Stimulated activated CD4-positive, alpha-beta T cell treated with anti-CD3 and anti-CD28 coated beads, Interleukin-2, amount 100 ng/mL, for 48 hours (primary cell): ENCODE data around the gene MYO16.

Experiments
- DNase-seq, 2 donors: peaks; one replicate each; pipeline ENCODE4 v3.0.0-alpha.2; 2020

MYO16 gene

DNA sequence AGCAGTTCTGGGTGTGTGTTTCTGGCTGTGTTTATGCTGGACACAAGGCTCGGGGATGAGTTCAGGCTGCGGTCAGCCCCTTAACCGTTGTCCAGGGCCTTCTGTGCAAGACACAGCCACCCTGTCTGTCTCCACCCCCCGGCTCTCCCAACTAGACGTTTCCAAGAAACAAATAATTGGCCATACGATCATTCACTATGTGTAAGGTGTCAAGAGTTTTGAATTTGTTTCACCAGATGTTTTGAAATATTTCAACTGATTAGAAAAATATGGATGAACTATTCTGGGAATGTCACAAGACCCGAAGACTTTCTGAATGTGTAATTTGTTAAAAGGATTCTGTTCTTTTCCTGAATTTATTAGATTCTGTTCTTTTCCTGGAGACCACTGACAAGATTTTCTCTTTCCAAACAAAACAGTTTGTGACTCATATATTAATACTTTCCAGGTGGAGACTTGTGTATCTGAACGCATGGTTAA lies 318.2 kb downstream of the MYO16 start:
- no peak for DNase-seq

DNA sequence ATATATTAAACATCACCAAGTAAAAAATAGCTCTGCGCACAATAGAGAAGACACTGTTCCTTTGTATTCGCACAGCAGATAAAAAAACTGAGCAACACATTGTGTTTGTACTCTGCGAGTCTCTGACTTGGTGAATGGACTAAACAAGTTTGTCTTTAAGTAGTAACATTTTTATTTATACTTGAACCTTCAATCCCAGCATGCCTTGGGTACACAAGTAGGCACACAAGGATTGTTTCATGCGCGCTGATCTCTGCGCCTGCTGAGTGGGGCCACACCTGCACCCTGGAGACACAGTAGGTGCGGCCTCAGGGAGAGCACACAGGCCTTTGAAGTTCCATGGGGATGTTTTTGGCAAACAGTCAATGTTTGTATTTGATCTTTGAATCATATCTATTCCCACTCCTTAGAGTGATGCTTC lies 318.9 kb downstream of the MYO16 start:
- no peak for DNase-seq

DNA sequence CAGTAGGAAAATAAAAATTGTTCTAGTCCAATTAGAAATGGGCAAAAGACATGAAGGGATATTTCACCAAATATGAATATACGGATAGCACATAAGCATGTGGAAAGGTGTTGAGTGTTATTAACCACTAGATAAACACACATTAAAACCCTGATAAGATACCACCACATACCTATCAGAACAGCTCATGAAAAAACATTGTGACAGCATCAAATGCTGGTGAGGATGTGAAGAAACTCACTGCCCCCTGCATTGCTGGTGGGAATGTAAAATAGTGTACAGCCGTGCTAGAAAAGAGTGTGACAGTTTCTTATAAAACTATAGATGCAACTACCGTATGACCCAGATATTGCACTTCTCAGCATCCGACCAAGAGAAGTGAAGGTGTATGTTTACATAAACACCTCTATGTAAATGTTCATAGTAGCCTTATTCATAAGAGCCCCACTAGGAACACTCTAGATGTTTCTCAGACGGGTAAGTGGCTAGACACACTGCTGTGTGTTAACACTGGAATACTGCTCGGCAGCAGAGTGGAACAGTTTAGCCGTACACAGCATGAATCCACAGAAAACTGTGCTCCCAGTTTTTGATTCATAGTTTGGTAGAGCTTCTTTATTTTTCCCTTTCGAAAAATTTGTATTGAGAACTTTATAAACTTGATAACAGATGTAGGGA lies 321.1 kb downstream of the MYO16 start:
- no peak for DNase-seq

DNA sequence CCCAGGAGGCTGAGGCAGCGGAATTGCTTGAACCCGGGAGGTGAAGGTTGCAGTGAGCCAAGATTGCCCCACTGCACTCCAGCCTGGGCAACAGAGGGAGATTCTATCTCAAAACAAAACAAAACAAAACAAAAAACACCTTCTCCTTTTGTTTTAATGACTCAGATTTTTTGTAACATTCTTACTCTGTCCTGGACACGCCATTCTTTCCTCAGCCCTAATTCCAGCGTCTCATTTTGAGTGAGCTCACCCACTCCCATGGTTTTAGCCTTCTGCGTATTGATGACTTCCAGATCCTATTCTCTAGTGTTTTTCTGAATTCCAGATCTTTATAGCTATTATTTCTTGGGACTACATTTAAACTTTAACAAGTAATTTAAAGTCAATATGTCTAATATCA lies 326.3 kb downstream of the MYO16 start:
- DNase-seq: no peak

DNA sequence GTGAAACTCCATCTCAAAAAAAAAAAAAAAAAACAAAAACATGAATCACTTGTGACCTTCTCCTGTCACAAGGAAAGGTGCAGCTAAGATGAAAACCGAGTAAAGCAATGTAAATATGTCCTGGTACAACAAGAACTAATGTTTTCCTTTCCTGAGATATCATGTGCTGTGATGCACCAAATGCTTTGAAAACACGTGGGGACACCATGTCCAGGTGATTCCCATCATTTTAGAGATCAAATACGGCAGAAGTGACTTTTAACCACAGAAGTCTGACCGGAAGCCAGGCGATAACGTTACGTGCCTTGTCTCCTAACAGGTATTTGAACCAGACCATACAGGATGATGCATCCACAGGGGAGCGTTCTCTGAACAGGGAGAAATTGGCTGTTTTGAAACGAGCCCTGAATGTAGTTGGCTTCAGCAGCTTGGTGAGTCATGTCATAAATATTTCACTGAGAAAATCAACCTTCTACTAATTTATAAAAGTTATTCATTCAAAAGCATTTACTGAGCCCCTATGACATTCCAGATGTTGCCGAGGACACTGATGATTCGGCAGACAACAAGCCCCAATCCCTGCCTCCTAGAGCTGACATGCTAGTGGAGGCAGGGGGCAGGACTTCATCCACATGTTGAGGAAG lies 328.1 kb downstream of the MYO16 start:
- DNase-seq: no peak

DNA sequence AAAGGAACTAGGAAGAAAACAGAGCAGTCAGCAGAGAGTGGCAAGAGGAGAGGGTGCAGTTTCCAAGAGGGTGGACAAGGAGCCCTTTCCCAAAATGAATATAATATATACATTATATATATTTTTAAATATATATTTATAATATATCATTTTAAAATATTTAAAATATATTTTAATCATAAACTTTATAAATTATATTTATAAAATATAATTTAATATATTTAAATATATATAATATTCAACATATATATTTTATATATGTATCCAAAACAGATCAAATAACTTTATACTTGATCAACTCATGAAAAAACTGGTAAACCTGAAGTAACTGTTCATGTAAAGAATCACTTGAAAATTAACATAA lies 328.6 kb downstream of the MYO16 start:
- no peak for DNase-seq

DNA sequence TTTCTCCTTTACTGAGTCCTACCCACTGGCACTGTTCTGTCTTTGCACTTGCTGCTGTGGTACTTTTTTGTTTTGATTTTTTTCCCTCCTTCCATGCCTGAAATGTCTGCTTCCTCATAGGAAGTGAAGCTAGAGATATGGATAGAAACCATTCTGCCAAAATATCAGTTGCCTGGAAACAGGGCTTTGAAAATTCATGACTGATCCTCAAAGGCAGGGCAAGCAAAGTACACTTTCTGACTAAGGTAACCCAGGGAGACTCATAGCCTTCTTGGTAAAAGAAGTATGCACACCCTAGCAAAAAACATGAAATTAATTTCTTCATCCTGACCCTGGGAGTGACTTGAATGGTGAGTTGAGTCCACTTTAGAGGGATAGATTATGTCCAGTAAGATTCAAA lies 329.8 kb downstream of the MYO16 start:
- no peak for DNase-seq

DNA sequence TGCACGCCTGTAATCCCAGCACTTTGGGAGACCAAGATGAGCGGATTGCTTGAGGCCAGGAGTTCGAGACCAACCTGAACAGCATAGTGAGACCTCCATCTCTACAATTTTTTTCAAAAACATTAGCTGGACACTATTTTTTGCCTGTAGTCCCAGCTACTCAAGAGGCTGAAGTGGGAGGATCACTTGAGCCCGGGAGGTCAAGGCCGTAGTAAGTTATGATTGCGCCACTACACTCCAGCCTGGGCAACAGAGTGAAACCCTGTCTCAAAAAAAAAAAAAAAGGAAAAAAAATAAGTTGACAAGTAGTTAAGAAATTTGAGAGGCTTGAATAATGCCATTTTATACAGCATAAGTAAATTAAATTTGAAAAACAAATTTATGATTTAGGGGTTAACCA lies 330.6 kb downstream of the MYO16 start:
- DNase-seq: no peak

DNA sequence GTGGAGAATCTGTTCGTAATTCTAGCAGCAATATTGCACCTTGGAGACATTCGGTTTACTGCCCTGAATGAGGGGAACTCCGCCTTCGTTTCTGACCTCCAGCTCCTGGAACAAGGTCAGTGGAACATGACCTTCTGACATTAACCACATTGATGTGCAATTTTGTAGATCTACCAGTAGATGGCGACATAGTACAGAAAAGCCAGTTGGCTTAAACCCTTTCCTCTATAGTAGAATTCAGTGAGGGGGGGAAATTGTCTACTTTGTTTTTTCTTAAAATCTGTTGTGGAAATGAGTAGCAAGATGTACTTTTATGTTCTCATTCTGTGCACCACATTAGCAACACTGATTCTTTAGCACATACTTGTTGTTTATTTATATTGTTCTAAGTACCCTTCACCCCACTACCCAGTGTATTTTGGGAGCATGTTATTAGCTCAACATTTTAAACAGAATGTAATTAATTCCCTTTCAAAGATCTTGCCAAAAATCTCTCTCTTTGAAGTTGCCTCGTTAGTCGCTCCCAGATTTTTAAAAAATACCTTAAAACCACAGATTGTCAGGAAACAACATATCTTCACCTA lies 332.2 kb downstream of the MYO16 start:
- no peak for DNase-seq

DNA sequence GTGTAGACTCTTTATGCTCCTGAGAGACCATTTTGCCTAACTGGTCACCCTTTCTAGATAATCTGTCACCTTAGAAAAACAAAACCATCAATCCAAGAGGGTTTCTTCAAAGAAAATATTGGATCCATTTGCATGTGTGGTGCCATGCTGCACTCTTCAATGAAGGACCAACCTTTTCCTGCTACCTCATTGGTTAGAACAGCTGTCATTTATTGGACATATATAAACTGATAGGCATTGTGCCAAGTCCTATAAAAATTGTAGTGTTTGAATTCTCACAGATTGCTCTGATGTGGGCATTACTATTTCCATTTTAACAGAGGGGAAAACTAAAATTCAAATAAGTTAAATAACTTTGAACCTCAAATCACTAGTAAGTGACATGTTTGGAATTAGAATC lies 333.2 kb downstream of the MYO16 start:
- no peak for DNase-seq

DNA sequence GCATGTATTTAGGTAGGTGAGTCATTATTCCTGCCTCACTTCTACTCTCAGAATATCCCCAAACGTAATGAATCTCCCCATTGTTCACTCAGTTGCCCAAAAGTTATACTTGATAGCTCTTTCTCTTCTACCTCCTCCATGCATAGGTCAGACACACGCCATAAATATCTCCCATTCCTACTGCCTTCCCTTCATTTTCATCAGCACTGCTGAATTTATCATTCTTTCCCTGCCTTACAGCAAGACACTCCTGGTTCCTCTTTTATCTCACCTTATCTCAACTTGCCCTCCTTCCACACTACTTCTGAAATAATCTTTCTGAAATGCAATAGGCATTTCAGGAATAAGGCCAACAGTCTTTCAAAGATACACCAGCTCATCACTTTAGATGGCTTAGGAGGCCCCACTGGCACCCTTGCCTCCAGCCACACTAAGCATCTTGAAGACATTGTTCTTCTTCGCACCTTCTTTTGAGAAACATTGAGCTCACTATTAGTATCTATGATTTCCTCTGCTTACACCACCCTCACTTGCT lies 333.9 kb downstream of the MYO16 start:
- no peak for DNase-seq

DNA sequence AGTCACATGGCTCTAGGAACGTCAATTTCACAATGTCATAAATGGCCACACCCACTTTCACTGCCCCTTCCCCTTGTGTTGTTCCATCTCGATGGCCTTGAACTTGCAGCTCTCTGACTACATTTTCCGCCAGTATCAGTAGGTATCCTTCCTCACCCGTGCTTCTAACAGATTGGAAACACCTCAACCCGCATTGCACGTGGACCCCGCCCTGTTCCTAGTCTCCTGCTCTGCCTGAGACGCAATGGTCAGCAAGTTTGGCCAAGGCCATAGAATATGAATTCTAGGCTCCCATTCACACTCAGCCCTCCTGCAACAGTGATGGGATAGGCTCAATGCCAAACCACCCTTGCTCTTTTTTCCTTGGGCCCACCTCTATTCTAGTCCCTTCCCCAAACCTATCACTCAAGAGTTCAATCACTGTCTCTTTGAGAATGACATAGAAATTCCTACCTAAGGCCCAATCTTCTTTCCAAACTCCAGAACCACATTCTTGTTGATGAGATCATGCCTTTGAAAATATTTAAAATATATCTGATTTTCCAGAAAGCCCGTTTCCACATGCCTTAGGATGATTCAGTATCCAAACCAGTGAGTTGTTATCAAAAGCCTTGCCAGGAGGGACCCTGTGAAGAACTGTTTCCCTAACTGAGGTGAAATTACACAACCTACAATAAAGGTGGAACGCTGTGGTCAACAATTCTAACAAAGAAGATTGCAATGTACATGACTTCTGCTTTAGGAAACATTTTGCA lies 334.6 kb downstream of the MYO16 start:
- DNase-seq: no peak

DNA sequence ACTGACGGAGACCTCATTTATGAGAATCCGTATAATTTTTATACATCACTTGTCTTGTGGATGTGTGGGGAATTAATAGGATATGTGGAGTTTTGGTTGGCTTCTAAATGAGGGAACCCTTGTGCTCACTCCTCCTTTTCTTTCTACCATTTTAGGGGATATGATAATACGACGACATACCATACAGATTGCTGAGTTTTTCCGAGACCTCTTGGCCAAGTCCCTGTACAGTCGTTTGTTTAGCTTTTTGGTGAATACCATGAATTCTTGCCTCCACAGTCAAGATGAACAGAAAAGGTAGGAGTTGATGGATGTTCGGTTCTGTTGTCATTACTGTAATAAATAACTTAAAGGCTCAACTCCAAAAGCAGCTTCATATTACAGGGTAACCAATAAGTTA lies 335.2 kb downstream of the MYO16 start:
- no peak for DNase-seq

DNA sequence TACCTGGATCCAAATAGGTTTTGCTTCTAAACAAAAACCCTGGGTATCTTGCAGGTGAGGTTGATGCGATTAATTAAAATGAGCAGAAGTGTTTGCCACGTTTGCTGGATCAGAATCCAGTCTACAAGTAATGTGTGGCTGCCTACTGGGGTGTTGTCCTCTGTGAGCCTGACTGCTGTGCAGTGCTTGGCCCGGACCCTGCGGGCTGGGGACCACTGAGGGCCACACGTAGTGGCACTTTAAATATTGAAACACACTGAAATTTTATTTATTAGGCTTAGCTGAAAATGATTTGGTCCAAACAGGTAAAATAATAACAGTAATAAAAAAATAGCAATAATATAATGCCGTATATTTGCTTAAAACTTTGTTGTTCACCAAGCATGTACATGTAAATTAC lies 338.0 kb downstream of the MYO16 start:
- no peak for DNase-seq

DNA sequence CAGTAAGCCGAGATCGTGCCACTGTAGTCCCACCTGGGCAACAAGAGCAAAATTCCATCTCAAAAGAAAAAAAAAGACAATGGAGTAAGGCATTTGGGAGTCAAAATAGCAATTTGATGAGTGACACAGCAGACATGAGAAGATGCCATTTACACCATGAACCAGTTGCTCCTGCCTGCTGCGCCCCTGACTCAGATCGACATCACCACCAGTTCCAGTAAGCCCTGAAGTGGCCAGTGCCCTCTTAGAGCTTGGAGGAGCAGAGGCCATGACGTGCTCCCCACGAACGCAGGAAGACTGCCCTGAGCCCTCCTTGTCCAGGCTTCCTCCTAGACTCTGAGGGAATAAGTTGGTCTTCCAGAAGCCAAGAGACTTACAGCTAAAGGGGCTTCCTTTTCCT lies 339.2 kb downstream of the MYO16 start:
- no peak for DNase-seq

DNA sequence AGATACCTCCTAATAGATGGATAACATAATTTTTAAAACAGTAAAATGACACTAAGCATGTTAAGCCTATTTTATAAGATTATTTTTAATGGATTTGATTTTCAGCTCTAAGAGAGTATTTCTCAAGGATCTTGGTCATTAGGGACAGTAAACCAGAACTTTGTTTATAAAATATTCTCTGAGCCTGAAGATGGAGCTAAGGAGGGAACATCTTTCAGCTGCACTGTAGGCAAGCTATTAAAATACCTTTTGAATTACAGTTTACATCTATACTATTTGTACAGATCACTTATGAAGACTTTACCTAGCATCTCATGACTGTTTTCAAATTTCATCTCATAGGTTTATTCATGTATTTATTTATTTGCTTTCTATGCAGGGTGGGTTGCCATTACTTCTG lies 345.3 kb downstream of the MYO16 start:
- DNase-seq: no peak

DNA sequence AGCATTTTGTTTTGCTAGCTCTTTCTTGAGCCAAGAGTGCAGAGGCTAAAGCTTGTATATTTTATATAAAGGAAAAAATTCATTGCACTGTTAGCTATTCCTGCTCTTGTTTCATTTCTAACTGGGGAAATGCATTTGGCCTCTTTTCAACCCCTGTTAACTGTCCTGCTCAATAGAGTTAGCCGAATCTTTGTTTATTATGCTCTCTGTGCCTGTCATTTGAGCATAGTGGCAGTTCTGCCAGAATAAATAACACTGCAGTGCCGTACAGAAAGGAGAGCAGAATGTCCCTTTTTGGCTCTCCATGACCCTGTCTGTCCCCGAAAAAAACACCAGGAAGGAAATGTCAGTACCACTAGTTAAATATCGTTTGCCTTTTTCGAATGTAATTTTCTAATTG lies 350.8 kb downstream of the MYO16 start:
- no peak for DNase-seq

DNA sequence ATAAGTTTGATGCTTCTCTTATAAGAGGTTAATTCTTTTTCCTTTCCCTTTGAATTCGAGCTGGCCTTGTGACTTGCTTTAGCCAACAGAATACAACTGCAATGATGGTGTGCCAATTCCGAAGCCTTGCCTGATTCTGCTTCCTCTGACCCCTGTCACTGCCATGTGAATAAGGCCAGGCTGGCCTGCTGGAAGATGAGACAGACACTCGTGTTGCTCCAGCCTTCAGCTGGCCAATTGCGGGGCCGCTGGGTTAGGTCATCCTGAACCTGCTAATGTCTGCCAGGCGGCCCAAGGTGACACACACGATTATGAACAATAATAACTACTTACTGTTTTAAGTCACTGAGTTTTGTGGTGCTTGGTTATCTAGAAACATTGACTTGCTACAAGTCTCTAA lies 352.0 kb downstream of the MYO16 start:
- DNase-seq: no peak

DNA sequence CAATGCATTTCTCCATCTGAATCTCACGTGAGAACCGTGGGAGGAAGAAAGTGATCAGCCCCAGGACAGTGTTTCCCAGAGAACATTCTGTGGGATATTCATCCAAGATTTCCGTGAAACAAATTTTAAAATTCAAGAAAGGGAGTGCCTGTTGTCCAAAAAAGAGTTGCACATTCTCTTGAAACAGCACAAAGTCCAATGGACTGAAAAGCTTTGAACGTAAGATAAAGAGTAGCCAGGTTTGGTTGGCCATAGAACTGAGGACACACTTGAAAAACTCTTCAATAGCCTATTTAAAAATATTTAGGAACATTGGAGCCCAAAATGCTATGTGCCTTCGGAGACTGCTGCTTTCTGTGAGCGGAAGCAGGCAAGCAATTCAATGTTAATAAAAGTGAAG lies 353.9 kb downstream of the MYO16 start:
- DNase-seq: no peak

DNA sequence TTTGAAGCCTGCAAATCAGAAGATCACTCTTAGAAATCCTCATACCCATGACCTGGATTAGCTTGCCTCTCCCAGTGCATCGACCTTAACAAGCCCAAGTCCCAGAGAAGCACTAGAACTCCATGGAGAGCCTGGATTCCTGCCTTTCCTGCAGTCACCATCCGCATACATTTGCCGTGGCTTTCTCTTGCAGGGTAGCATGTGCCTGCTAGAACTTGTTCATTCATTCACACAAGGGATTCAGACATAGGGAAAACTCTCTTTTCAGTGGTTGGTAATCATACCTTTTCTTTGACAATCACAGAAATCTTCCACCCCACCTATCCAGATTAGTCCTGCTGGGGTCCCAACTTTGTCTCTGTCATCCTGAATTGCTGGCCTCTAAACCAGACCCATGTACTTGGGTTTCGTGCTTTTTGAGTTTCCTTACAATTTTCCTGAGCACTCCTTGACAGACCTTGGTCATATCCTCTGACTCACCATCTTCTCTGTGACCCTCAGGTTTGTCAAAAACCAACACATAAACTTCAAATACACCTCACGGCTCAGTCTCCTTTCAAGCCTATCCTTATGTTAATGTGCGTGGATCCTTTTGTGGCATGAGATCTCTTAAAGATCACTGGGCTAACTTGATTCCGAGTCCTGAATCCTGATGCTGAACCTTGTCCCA lies 355.0 kb downstream of the MYO16 start:
- no peak for DNase-seq

DNA sequence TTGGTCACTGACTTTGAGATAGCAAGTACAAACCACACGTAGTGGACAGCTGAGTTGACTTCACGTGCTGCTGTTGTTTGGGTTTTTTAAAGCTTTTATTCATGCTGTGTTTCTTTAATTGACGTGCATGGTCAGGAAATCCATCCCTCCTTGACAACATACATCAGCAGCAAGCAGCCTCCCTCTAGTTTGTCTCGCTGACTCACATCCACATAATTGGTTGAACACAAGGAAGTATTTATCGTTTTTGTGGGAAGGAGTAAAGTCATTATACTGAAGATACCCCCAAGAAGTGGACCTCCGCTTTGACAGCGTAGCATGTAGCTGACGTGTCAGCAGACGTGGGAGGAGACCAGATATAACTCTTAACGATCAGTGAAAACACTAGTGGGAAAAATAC lies 355.8 kb downstream of the MYO16 start:
- no peak for DNase-seq

DNA sequence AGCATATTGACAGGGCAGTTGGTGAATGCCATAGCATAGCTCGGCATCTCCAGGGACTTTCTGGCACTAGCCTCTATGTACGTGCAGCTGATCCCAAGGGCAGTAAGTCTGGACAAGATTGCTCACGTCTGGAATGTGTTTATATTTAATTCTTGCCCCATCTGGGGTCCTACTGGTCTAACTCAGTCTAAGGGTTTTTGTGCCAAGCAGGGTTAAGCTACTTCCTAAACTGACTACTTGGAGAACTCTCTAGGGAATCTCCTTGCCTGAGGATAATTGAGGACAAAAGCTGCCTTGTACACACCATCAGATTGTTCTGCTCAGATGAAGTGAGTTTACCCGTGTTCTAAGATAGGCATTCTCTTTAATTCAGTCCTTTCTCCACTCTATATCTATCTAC lies 358.1 kb downstream of the MYO16 start:
- DNase-seq: no peak

DNA sequence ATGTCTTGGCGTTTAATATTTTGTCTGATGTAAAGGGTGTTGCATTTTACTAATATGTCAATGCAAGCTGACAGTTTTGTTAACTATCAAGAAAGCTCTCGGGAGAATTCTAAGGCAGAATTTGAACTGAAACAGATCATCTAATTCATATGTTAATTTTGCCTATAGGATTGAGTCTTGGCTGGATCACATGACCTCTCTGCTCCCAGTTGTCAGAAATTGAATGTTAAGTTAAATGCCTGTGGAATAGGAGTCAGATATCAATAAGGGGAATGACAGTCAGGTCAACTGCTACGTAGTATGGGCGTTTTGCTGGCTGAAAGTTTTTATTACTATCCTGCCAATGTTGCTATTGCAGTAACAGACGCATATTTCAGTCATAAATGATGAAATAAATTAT lies 358.5 kb downstream of the MYO16 start:
- DNase-seq: no peak
